ENCODE results near the gene ARL5C.
"Not testable (repeated sequence)": the region's sequence is repeated elsewhere in the genome, so short reads cannot be mapped to it uniquely, and the experiment has no call there.

Gene ARL5C

DNA sequence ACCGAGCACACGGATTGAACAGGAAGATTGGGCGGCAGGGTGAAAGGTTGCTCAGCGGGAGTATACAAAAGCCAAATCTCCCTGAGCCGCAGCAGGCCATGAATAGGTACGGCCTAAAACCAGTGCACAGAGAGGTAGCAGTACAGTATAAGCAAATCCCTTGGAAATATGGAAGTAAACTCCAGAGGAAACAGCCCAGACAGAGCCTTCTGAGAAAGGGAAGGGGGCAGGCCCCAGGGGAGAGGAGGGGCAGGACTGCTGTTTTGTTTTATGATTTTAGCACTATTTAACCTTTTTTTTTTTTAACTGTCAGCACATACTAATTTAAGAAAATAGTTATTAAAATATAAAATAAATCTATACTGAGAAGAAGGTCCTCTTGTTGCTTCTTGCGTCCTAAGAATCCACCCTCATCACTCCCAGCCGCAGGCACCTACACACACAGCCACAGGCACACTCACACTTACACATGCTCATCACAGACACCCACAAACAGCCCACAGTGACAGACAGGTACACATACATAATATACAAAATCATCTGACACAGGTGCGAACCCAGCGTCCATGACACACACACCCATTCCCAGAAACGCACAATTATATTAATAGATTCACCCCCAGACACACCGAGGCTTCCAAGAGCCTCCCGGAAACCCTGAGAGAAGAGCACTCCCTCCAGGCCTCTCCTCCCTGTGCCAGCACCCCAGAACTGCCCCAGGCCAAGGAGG is 27.4 kb downstream of the ARL5C start:
- TF ChIP-seq, protein P1, sequence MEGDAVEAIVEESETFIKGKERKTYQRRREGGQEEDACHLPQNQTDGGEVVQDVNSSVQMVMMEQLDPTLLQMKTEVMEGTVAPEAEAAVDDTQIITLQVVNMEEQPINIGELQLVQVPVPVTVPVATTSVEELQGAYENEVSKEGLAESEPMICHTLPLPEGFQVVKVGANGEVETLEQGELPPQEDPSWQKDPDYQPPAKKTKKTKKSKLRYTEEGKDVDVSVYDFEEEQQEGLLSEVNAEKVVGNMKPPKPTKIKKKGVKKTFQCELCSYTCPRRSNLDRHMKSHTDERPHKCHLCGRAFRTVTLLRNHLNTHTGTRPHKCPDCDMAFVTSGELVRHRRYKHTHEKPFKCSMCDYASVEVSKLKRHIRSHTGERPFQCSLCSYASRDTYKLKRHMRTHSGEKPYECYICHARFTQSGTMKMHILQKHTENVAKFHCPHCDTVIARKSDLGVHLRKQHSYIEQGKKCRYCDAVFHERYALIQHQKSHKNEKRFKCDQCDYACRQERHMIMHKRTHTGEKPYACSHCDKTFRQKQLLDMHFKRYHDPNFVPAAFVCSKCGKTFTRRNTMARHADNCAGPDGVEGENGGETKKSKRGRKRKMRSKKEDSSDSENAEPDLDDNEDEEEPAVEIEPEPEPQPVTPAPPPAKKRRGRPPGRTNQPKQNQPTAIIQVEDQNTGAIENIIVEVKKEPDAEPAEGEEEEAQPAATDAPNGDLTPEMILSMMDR (IDR thresholded peaks at IDR 0.05; ENCODE audit: control insufficient read depth, extremely low read depth, insufficient read depth): no peak

DNA sequence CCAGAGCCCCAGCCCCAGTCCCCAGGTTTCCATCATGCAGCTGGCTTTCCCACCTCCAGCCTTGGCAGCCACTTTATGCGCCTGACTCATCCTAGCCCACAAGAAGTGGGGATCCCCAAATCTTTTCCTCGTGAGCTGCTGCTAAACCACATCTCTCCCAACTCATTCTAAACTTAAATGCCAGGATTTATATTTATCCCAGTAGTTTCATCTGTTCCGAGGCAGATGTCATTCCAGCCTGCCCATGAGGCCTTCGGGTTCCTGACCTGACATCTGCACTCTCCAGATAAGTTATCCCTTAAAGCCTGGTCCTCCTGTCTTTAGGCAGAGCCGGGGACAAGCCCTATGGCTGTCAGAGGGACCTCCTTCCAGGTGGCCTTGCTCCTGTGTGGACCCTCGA is 31.1 kb downstream of the ARL5C start:
- no peak for DNase-seq (ENCODE audit: low read depth)
- TF ChIP-seq, protein P1 (IDR thresholded peaks at IDR 0.05; ENCODE audit: control insufficient read depth, extremely low read depth, insufficient read depth): no peak
- H3K4me3 ChIP-seq (ENCODE audit: low read depth, low read length): no peak overlapping the region

More for the DNA sequence above, 27.4 kb downstream of the ARL5C start:
- H3K4me3 ChIP-seq (ENCODE audit: low read depth, low read length): no peak overlapping the region
- DNase-seq (ENCODE audit: low read depth): no peak

DNA sequence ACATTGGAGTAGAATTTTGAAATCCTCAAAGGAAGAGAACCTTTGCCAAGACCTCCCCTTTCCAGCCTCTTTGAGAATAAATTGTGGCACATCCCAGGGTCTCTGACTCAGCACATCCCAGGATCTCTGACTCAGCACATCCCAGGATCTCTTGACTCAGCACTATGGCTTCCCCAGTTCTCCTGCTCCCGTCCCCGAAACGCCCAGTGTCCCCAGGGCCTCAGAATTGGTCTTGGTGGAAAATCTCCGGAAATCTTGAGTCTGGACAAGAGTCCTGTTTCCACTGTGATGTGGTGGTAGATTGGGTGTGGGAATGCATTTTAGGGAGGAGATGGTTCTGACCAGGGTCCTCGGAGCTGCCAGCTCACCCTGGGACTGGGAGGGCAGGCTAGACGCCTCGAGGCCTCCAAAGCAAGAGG is 33.8 kb downstream of the ARL5C start:
- TF ChIP-seq, protein P1 (IDR thresholded peaks at IDR 0.05; ENCODE audit: control insufficient read depth, extremely low read depth, insufficient read depth): no peak
- DNase-seq (ENCODE audit: low read depth): no peak
- no peak overlapping the region for H3K4me3 ChIP-seq (ENCODE audit: low read depth, low read length)

DNA sequence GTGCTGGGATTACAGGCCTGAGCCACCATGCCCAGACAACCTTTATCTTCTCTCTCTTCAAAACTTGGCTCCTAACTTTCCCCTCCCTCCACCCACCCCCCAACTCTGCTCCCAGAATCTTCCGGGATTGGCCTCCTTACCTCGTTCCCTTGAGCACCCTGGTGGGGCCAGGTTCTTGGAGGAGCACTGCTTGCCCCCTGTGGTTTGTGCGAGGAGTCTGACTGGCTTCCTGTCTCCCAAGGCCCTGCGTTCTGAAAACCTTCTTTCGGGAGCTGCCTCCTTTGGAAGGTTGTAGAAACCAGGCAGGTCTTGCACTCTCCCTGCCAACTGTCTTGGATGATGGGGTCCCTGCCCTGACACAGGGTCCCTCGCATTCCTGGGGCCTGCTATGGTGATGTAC is 34.3 kb downstream of the ARL5C start:
- TF ChIP-seq, protein P1 (IDR thresholded peaks at IDR 0.05; ENCODE audit: control insufficient read depth, extremely low read depth, insufficient read depth): no peak
- DNase-seq (ENCODE audit: low read depth): no peak
- H3K4me3 ChIP-seq (ENCODE audit: low read depth, low read length): no peak overlapping the region

DNA sequence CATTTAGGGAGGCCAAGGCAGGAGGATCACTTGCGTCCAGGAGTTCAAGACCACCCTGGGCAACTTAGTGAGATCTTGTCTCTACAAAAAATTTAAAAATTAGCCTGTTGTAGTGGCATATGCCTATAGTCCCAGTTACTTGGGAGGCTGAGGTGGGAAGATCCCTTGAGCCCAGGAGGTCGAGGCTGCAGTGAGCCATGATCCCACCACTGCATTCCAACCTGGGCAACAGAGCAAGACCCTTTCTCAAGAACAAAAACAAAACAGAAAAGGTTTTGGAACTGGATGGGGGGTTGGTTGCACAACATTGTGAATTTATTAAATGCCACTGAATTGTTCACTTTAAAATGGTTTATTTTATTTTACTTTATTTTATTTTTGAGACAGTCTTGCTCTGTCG is 35.8 kb downstream of the ARL5C start:
- H3K4me3 ChIP-seq (ENCODE audit: low read depth, low read length): no peak overlapping the region
- TF ChIP-seq, protein P1 (IDR thresholded peaks at IDR 0.05; ENCODE audit: control insufficient read depth, extremely low read depth, insufficient read depth): no peak
- DNase-seq (ENCODE audit: low read depth): no peak

DNA sequence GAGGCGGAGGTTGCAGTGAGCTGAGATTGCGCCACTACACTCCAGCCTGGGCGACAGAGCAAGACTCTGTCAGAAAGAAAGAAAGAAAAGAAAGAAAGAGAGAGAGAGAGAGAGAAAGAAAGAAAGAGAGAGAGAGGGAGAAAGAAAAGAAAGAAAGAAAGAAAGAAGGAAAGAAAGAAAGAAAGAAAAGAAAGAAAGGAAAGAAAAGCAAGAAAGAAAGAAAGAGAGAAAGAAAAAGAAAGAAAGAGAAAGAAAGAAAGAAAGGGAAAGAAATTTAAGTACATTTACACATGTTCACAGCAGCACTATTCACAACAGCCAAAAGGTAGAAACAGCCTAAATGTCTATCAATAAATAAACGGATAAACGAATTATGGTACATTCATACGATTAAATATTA is 36.4 kb downstream of the ARL5C start:
- not testable (repeated sequence) for H3K4me3 ChIP-seq (ENCODE audit: low read depth, low read length); DNase-seq (ENCODE audit: low read depth)

DNA sequence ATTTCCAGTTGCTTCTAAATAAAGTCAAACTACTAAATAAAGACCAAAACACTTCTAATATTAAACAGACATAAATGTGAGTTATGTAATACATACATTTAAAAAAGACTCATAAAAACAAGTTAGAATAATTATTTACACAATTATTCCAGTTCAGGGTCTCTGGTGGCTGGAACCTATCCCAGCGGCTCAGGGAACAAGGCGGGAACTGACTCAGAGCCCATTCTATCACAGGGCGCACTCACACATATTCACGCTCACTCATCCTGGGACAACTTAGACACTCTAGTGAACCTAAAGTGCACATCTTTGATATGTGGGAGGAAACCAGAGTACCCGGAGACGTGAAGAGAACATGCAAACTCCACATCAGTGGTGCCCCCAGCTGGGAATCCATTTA is 39.5 kb downstream of the ARL5C start:
- no peak for DNase-seq (ENCODE audit: low read depth)
- no peak overlapping the region for H3K4me3 ChIP-seq (ENCODE audit: low read depth, low read length)
- TF ChIP-seq, protein P1 (IDR thresholded peaks at IDR 0.05; ENCODE audit: control insufficient read depth, extremely low read depth, insufficient read depth): no peak
